A549 (cell line): ENCODE measurements around the gene CUX1.

Experiments
- REST ChIP-seq: fragments of 200-600 bp; sonication (generic); IDR thresholded peaks from 2 replicates; pipeline ENCODE4 v1.6.1; 2016; ENCODE audit warnings: antibody characterized with exemption, mild to moderate bottlenecking, moderate library complexity
- SMC3 ChIP-seq: fragments of >200 bp; sonication (Bioruptor Twin); formaldehyde crosslinking; IDR thresholded peaks from 3 replicates; pipeline ENCODE4 v1.6.1; 2018; ENCODE audit warnings: inconsistent platforms

- no peak for TF ChIP-seq SMC3
- no peak for TF ChIP-seq REST
These were observed 106.7 kb downstream of the CUX1 start for GRCh38 chr7:101924171-101924570.
